Measurements from ENCODE around the gene GABRP. TPM values are rescaled to one million over a fixed set of nuclear protein-coding genes. Genes with fewer than 3 reads are reported as not detected.

Gene GABRP
- total RNA-seq, 4 donors from 2014 or later = 0.21 to 1.7 (median 0.64) TPM

- peaks cover 0 to 23% (median 0%) of the 10 kb centered on the region in 4 donors for H3K9me3 ChIP-seq
- H3K27me3 ChIP-seq = peaks cover 0 to 9% of the 10 kb centered on the region in 2 donors
- no peak for TF ChIP-seq EP300 (IDR thresholded peaks at IDR 0.05)
- no peak for TF ChIP-seq CTCF (IDR thresholded peaks at IDR 0.05)
- no peak for TF ChIP-seq POLR2A (IDR thresholded peaks at IDR 0.05)
- WGBS, 2 donors = 88 to 90% methylated on average over 4 of the region's 4 CpGs
- no peak overlapping the region for H3K4me3 ChIP-seq
- no peak overlapping the region for H3K27ac ChIP-seq
- DNase-seq (ENCODE audit: low spot score in 2 of 2) = no peak
- H3K4me1 ChIP-seq = peaks cover 0 to 5% (median 2%) of the 10 kb centered on the region in 4 donors
- no peaks in the 10 kb centered on the region for H3K36me3 ChIP-seq
Observed at GRCh38 chr5:170739446-170739845, 44.1 kb upstream of the GABRP start.

- no peak for TF ChIP-seq POLR2A (IDR thresholded peaks at IDR 0.05)
- no peak for TF ChIP-seq CTCF (IDR thresholded peaks at IDR 0.05)
- no peak for TF ChIP-seq EP300 (IDR thresholded peaks at IDR 0.05)
Observed at GRCh38 chr5:170740551-170741205, 42.8 kb upstream of the GABRP start.

GRCh38 chr5:170741801-170742200 lies 41.7 kb upstream of the GABRP start:
- no peak overlapping the region for H3K4me3 ChIP-seq
- peaks cover 0 to 24% (median 2%) of the 10 kb centered on the region in 4 donors for H3K4me1 ChIP-seq
- 76 to 80% methylated on average over 8 of the region's 8 CpGs for WGBS, 2 donors
- no peak overlapping the region for H3K27ac ChIP-seq
- TF ChIP-seq POLR2A (IDR thresholded peaks at IDR 0.05) = no peak
- TF ChIP-seq CTCF (IDR thresholded peaks at IDR 0.05) = no peak
- TF ChIP-seq EP300 (IDR thresholded peaks at IDR 0.05) = no peak
- H3K9me3 ChIP-seq = no peaks in the 10 kb centered on the region
- no peak for DNase-seq (ENCODE audit: low spot score in 2 of 2)
- no peaks in the 10 kb centered on the region for H3K36me3 ChIP-seq
- peaks cover 0 to 19% of the 10 kb centered on the region in 2 donors for H3K27me3 ChIP-seq

More at GRCh38 chr5:170740551-170741205, 42.8 kb upstream of the GABRP start:
- WGBS, 2 donors = 73 to 75% methylated on average over 3 of the region's 3 CpGs
- Histone ChIP-seq H3K27ac (no peak overlapping the region), H3K36me3 (no peaks in the 10 kb centered on the region), H3K4me1 (peaks cover 0 to 16% (median 2%) of the 10 kb centered on the region in 4 donors), H3K27me3 (peaks cover 0 to 18% of the 10 kb centered on the region in 2 donors), H3K4me3 (no peak overlapping the region), H3K9me3 (peaks cover 0 to 11% (median 0%) of the 10 kb centered on the region in 4 donors)
- no peak for DNase-seq (ENCODE audit: low spot score in 2 of 2)

GRCh38 chr5:170743876-170744212 lies 39.7 kb upstream of the GABRP start:
- Histone ChIP-seq H3K9me3 (no peaks in the 10 kb centered on the region), H3K4me1 (peaks cover 0 to 24% (median 2%) of the 10 kb centered on the region in 4 donors), H3K4me3 (peak overlapping the region in 1 of 4 donors; percentile 25), H3K36me3 (no peaks in the 10 kb centered on the region), H3K27me3 (peaks cover 0 to 19% of the 10 kb centered on the region in 2 donors), H3K27ac (no peak overlapping the region)
- 20 to 21% methylated on average over 12 of the region's 12 CpGs for WGBS, 2 donors
- DNase-seq (ENCODE audit: low spot score in 2 of 2) = no peak
- TF ChIP-seq EP300 (IDR thresholded peaks at IDR 0.05) (no peak), POLR2A (IDR thresholded peaks at IDR 0.05) (no peak), CTCF (IDR thresholded peaks at IDR 0.05) (no peak)

GRCh38 chr5:170745481-170746071 lies 37.9 kb upstream of the GABRP start:
- H3K9me3 ChIP-seq = no peaks in the 10 kb centered on the region
- DNase-seq (ENCODE audit: low spot score in 2 of 2) = no peak
- H3K36me3 ChIP-seq = no peaks in the 10 kb centered on the region
- H3K27ac ChIP-seq = no peak overlapping the region
- TF ChIP-seq CTCF (IDR thresholded peaks at IDR 0.05) (no peak), EP300 (IDR thresholded peaks at IDR 0.05) (no peak), POLR2A (IDR thresholded peaks at IDR 0.05) (no peak)
- H3K4me1 ChIP-seq = peaks cover 0 to 24% (median 2%) of the 10 kb centered on the region in 4 donors
- H3K4me3 ChIP-seq = no peak overlapping the region
- H3K27me3 ChIP-seq = peaks cover 0 to 19% of the 10 kb centered on the region in 2 donors
- WGBS, 2 donors = 26 to 43% methylated on average over 11 to 12 of the region's 12 CpGs
